Measurements from ENCODE around the gene C16orf86. TPM values are rescaled to one million over a fixed set of nuclear protein-coding genes. Genes with fewer than 3 reads are reported as not detected.

Gene C16orf86
- total RNA-seq, 4 donors from 2014 or later: 5.1 to 8.5 (median 7.3) TPM

DNA sequence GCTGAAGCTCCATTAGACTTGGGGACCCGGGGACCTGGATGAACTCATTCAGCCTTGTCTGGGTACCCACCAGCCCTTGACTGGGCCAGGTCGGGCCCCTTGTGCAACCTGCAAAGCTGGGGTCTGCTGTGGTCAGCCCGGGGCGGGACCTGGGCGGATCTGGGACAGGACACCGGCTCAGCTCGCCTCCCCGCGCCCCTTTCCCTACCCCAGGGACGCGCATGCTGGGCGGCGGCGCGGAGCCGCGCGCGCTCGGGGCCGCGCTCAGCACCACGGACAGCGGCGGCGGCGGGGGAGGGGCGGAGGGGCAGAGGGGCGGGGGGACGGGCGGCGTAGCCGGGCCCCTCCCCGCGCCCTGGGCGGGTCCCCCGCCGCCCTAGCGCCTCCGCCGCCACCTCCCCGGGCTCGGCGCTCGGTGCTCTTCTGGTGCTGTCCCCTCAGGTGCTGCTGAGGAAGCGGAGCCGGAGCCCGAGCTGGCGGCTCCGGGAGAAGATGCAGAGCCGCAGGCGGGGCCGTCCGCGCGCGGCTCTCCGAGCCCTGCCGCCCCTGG, 14.0 kb upstream of the C16orf86 start:
- TF ChIP-seq, protein P1, sequence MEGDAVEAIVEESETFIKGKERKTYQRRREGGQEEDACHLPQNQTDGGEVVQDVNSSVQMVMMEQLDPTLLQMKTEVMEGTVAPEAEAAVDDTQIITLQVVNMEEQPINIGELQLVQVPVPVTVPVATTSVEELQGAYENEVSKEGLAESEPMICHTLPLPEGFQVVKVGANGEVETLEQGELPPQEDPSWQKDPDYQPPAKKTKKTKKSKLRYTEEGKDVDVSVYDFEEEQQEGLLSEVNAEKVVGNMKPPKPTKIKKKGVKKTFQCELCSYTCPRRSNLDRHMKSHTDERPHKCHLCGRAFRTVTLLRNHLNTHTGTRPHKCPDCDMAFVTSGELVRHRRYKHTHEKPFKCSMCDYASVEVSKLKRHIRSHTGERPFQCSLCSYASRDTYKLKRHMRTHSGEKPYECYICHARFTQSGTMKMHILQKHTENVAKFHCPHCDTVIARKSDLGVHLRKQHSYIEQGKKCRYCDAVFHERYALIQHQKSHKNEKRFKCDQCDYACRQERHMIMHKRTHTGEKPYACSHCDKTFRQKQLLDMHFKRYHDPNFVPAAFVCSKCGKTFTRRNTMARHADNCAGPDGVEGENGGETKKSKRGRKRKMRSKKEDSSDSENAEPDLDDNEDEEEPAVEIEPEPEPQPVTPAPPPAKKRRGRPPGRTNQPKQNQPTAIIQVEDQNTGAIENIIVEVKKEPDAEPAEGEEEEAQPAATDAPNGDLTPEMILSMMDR (IDR thresholded peaks at IDR 0.05 in 4 of 5, conservative IDR thresholded peaks at IDR 0.05 in 1 of 5): no peak
- TF ChIP-seq POLR2A (IDR thresholded peaks at IDR 0.05): no peak
- intact Hi-C loops (cut with DNase I; ENCODE audit: low total_unique reads): no loop called here
- peak overlapping the region in 2 of 4 donors; percentile 24 to 27 for H3K4me3 ChIP-seq
- H3K27ac ChIP-seq: no peak overlapping the region
- in situ Hi-C loops (cut with MboI; ENCODE audit: low sequenced_read_pairs in 4 of 4): loop anchor here in 1 of 4 donors (10.0 kb wide), 1 partner anchor 128 kb away; the partner anchor contains the start of gene RIPOR1
- H3K27me3 ChIP-seq: peaks cover 64 to 65% (median 65%) of the 10 kb centered on the region in 3 donors
- peaks cover 4 to 6% of the 10 kb centered on the region in 2 donors for H3K4me1 ChIP-seq
- DNase-seq (no peak), ATAC-seq (no peak)
- no peaks in the 10 kb centered on the region for H3K9me3 ChIP-seq
- no peaks in the 10 kb centered on the region for H3K36me3 ChIP-seq

DNA sequence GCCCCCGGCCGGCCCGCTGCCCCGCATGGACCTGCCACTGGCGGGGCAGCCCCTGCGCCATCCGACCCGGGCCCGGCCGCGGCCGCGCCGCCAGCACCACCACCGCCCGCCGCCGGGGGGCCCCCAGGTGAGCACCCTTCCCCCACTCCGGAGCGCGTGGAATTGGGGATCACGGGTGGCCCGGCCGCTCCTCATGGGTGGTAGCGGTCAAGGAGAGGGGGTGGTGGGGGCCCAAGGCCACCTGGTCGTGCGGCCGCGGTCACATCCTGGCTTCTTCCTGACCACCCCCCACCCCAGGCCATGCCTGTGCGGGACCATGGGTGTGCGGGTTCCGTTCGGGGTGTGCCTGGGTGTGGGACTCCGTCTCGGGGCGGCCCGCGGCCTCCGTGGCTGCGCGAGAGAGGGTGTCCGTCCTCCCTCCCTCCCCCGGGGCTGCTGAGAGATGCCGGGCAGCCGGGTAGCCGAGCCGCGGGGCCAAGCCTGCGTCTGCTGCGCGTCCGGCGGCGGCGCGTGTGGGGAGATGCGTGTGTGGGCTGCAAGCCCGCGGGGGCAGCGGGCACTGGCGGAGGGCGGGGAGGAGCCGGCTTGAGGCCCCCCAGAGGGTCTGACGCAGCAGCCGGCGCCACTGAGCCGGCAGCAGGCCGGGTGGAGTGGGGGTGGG, 13.4 kb upstream of the C16orf86 start:
- Histone ChIP-seq H3K9me3 (no peaks in the 10 kb centered on the region), H3K27me3 (peaks cover 58 to 60% (median 59%) of the 10 kb centered on the region in 3 donors), H3K36me3 (no peaks in the 10 kb centered on the region), H3K27ac (no peak overlapping the region), H3K4me1 (peaks cover 4 to 6% of the 10 kb centered on the region in 2 donors), H3K4me3 (peak overlapping the region in 3 of 4 donors; percentile 27 to 28 (median 27))
- ATAC-seq (no peak), DNase-seq (no peak)
- no peak for TF ChIP-seq POLR2A (IDR thresholded peaks at IDR 0.05)
- TF ChIP-seq, protein P1 (IDR thresholded peaks at IDR 0.05 in 4 of 5, conservative IDR thresholded peaks at IDR 0.05 in 1 of 5): peak; percentile 6 to 42 (median 17)
- in situ Hi-C loops (cut with MboI; ENCODE audit: low sequenced_read_pairs in 4 of 4) (loop anchor here in 1 of 4 donors (10.0 kb wide), 1 partner anchor 128 kb away; the partner anchor contains the start of gene RIPOR1), intact Hi-C loops (cut with DNase I; ENCODE audit: low total_unique reads) (no loop called here)

DNA sequence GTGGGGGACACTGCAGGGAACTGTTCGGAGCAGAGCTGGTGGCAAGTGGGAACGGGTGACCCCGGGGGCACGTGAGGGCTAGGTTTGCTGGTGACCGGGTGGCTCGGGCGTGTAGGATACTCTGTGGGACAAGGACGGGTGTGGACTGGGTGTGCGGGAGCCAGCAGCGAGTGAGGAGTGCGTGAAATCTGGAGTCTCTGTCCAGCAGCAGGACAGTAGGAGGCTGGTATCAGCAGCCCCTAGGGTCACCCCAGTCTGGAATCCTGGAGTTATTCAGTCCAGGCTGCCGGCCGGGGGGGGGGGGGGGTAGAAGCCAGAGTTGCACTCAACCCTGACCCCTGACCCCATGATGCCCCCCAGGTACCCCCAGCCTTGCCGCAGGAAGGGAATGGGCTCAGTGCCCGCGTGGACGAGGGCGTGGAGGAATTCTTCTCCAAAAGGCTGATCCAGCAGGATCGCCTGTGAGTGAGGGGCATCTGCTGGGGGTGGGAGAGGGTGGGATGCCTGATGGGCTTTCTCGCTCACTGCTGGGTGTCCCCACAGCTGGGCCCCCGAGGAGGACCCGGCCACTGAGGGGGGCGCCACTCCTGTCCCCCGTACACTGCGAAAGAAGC, 12.7 kb upstream of the C16orf86 start:
- peaks cover 7 to 9% of the 10 kb centered on the region in 2 donors for H3K4me1 ChIP-seq
- DNase-seq: no peak
- no peaks in the 10 kb centered on the region for H3K36me3 ChIP-seq
- in situ Hi-C loops (cut with MboI; ENCODE audit: low sequenced_read_pairs in 4 of 4): loop anchor here in 1 of 4 donors (10.0 kb wide), 1 partner anchor 129 kb away; the partner anchor contains the start of gene RIPOR1
- no peak overlapping the region for H3K27ac ChIP-seq
- peak overlapping the region in 1 of 4 donors; percentile 28 for H3K4me3 ChIP-seq
- no peak for ATAC-seq
- intact Hi-C loops (cut with DNase I; ENCODE audit: low total_unique reads): no loop called here
- TF ChIP-seq POLR2A (IDR thresholded peaks at IDR 0.05): no peak
- TF ChIP-seq, protein P1 (IDR thresholded peaks at IDR 0.05 in 4 of 5, conservative IDR thresholded peaks at IDR 0.05 in 1 of 5): no peak
- no peaks in the 10 kb centered on the region for H3K9me3 ChIP-seq
- peaks cover 51 to 54% (median 53%) of the 10 kb centered on the region in 3 donors for H3K27me3 ChIP-seq

DNA sequence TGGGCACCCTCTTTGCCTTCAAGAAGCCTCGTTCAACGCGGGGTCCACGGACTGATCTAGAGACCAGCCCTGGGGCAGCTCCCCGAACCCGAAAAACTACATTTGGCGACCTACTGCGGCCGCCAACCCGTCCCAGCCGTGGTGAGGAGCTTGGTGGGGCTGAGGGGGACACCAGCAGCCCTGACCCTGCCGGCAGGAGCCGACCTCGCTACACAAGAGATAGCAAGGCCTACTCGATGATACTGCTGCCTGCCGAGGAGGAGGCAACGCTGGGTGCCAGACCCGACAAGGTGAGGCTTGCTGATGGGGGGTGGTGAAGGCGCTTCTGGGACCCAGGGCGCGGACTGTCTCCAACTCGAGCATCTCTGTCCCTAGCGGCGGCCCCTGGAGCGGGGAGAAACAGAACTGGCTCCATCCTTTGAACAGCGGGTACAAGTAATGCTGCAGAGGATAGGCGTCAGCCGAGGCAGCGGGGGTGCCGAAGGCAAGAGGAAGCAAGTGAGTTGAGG, 12.2 kb upstream of the C16orf86 start:
- DNase-seq: no peak

More for the DNA sequence above, 12.2 kb upstream of the C16orf86 start:
- in situ Hi-C loops (cut with MboI; ENCODE audit: low sequenced_read_pairs in 4 of 4) (loop anchor here in 1 of 4 donors (10.0 kb wide), 1 partner anchor 130 kb away; the partner anchor contains the start of gene RIPOR1), intact Hi-C loops (cut with DNase I; ENCODE audit: low total_unique reads) (no loop called here)
- Histone ChIP-seq H3K4me1 (peaks cover 13 to 15% of the 10 kb centered on the region in 2 donors), H3K27me3 (peaks cover 46 to 48% (median 47%) of the 10 kb centered on the region in 3 donors), H3K4me3 (no peak overlapping the region), H3K9me3 (no peaks in the 10 kb centered on the region), H3K27ac (no peak overlapping the region), H3K36me3 (no peaks in the 10 kb centered on the region)
- TF ChIP-seq, protein P1 (IDR thresholded peaks at IDR 0.05 in 4 of 5, conservative IDR thresholded peaks at IDR 0.05 in 1 of 5): no peak
- no peak for TF ChIP-seq POLR2A (IDR thresholded peaks at IDR 0.05)
- ATAC-seq: no peak
